ENCODE results near the gene NT5DC1. TPM values are rescaled to one million over a fixed set of nuclear protein-coding genes. Genes with fewer than 3 reads are reported as not detected.

Gene NT5DC1
- total RNA-seq, 2 experiments from 2014 or later: 20.5 to 58.8 TPM

DNA sequence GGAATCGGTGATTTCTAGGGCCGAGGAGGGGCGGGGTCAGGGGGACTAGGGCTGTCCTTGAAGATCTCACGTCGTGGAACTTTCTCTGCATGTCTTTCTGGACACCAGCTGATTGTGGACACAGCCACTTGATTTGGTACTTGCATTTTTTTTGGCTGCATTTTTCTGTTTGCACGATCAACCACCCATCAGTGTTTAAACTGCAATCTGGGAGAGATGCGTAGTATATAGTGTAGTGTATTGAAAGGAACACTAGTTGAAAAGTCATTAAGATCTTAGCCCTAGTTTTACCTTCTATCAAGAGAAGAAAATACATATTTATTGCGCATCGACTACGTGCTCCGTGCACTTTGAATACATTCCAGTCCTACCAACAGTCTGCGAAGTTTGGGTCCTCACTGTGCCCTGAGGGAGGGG lies 657 bp downstream of the NT5DC1 start:
- no peaks in the 10 kb centered on the region for H3K9me2 ChIP-seq (ENCODE audit: insufficient read depth, low read length)
- DNase-seq (ENCODE audit: low spot score): no peak
- TSS peak; percentile 58 for BruUV-seq (replicated peaks)
- H3K36me3 ChIP-seq (ENCODE audit: insufficient read depth, low read length): peaks cover 7% of the 10 kb centered on the region; the same call in 1 of the 2 replicates
- CTCF ChIA-PET (ENCODE audit: unreplicated experiment): interaction anchor here (0.7 to 1.9 kb wide), 5 partner anchors 11 to 344 kb away, joined by 3 to 10 read pairs (median 4); no protein-coding TSS in a partner anchor
- H3K27ac ChIP-seq (ENCODE audit: low read depth, low read length, poor library complexity, severe bottlenecking): peak overlapping the region; percentile 82
- intact Hi-C loops (cut with micrococcal nuclease; ENCODE audit: unreplicated experiment): loop anchor here (2.0 to 5.0 kb wide), 3 partner anchors 83 to 469 kb away; partner anchors contain the start of gene RWDD1
- no peaks in the 10 kb centered on the region for H4K20me1 ChIP-seq (ENCODE audit: insufficient read depth, low read length)
- peak overlapping the region; percentile 78 for H3K4me3 ChIP-seq (ENCODE audit: low read depth, low read length, poor library complexity, severe bottlenecking)
- peaks cover 20% of the 10 kb centered on the region for H3K79me2 ChIP-seq (ENCODE audit: insufficient read depth, low read depth, low read length)
- POLR2A ChIA-PET: interaction anchor here (0.6 to 2.5 kb wide), 13 partner anchors 9 to 192 kb away, joined by 3 to 12 read pairs (median 5); no protein-coding TSS in a partner anchor
- H3K4me2 ChIP-seq (ENCODE audit: low read length): peak overlapping the region; percentile 94
- H3K4me1 ChIP-seq (ENCODE audit: insufficient read depth, low read length, poor library complexity, severe bottlenecking): peaks cover 37% of the 10 kb centered on the region
- H3K9me3 ChIP-seq (ENCODE audit: low read length): peaks cover 5% of the 10 kb centered on the region; the same call in 1 of the 2 replicates
- H2AFZ ChIP-seq (ENCODE audit: low read length): peak overlapping the region; percentile 97
- TF ChIP-seq EZH2phosphoT487 (IDR thresholded peaks at IDR 0.05; ENCODE audit: borderline replicate concordance, low read depth, low read length): no peak
- TF ChIP-seq, protein P1, sequence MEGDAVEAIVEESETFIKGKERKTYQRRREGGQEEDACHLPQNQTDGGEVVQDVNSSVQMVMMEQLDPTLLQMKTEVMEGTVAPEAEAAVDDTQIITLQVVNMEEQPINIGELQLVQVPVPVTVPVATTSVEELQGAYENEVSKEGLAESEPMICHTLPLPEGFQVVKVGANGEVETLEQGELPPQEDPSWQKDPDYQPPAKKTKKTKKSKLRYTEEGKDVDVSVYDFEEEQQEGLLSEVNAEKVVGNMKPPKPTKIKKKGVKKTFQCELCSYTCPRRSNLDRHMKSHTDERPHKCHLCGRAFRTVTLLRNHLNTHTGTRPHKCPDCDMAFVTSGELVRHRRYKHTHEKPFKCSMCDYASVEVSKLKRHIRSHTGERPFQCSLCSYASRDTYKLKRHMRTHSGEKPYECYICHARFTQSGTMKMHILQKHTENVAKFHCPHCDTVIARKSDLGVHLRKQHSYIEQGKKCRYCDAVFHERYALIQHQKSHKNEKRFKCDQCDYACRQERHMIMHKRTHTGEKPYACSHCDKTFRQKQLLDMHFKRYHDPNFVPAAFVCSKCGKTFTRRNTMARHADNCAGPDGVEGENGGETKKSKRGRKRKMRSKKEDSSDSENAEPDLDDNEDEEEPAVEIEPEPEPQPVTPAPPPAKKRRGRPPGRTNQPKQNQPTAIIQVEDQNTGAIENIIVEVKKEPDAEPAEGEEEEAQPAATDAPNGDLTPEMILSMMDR (conservative IDR thresholded peaks at IDR 0.05; ENCODE audit: low read length): no peak

DNA sequence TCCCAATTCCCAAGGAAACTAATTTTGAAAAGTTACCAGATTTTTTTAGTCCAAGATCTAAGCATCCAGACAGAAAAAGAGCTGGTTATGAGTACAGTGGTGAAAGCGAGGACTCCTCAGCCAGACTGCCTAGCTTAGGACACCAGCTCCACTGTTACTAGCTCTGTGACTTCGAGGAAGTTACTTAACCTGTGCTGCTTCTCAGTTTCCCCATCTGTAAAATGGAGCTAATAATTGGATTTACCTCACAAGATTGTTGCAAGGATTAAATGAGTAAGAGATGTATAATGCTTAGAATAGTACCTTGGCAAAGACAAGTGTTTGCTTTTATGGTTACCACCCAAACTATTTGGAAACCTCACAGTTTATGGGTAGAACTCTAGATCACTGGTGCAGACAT lies 1.1 kb downstream of the NT5DC1 start:
- H3K36me3 ChIP-seq (ENCODE audit: insufficient read depth, low read length): peaks cover 4% of the 10 kb centered on the region; the same call in 1 of the 2 replicates
- no TSS peak for BruUV-seq (replicated peaks)
- peaks cover 37% of the 10 kb centered on the region for H3K4me1 ChIP-seq (ENCODE audit: insufficient read depth, low read length, poor library complexity, severe bottlenecking)
- H2AFZ ChIP-seq (ENCODE audit: low read length): peak overlapping the region; percentile 97; the same call in 1 of the 2 replicates
- no peaks in the 10 kb centered on the region for H4K20me1 ChIP-seq (ENCODE audit: insufficient read depth, low read length)
- H3K9me3 ChIP-seq (ENCODE audit: low read length): peaks cover under 1% of the 10 kb centered on the region; the same call in 1 of the 2 replicates
- H3K9me2 ChIP-seq (ENCODE audit: insufficient read depth, low read length): no peaks in the 10 kb centered on the region
- peak overlapping the region; percentile 82 for H3K27ac ChIP-seq (ENCODE audit: low read depth, low read length, poor library complexity, severe bottlenecking)
- POLR2A ChIA-PET: interaction anchor here (0.6 to 2.5 kb wide), 15 partner anchors 8 to 192 kb away, joined by 3 to 12 read pairs (median 5); no protein-coding TSS in a partner anchor
- DNase-seq (ENCODE audit: low spot score): peak; percentile 34
- CTCF ChIA-PET (ENCODE audit: unreplicated experiment): interaction anchor here (1.0 to 1.9 kb wide), 4 partner anchors 11 to 93 kb away, joined by 3 to 10 read pairs (median 4); no protein-coding TSS in a partner anchor
- intact Hi-C loops (cut with micrococcal nuclease; ENCODE audit: unreplicated experiment): loop anchor here (2.0 to 5.0 kb wide), 3 partner anchors 83 to 469 kb away; partner anchors contain the start of gene RWDD1
- H3K4me3 ChIP-seq (ENCODE audit: low read depth, low read length, poor library complexity, severe bottlenecking): peak overlapping the region; percentile 78
- TF ChIP-seq, protein P1 (conservative IDR thresholded peaks at IDR 0.05; ENCODE audit: low read length): no peak
- TF ChIP-seq EZH2phosphoT487 (IDR thresholded peaks at IDR 0.05; ENCODE audit: borderline replicate concordance, low read depth, low read length): no peak
- H3K4me2 ChIP-seq (ENCODE audit: low read length): peak overlapping the region; percentile 94
- peaks cover 20% of the 10 kb centered on the region for H3K79me2 ChIP-seq (ENCODE audit: insufficient read depth, low read depth, low read length)
